NCI-H510A (cell line): ENCODE results near the gene AQP7.
"Not testable (repeated sequence)": the region's sequence is repeated elsewhere in the genome, so short reads cannot be mapped to it uniquely, and the experiment has no call there.

Experiments used
- DNase-seq: peaks from one replicate; lab custom pipeline; 2025; lab: John Stamatoyannopoulos, UW

AQP7 gene

DNA sequence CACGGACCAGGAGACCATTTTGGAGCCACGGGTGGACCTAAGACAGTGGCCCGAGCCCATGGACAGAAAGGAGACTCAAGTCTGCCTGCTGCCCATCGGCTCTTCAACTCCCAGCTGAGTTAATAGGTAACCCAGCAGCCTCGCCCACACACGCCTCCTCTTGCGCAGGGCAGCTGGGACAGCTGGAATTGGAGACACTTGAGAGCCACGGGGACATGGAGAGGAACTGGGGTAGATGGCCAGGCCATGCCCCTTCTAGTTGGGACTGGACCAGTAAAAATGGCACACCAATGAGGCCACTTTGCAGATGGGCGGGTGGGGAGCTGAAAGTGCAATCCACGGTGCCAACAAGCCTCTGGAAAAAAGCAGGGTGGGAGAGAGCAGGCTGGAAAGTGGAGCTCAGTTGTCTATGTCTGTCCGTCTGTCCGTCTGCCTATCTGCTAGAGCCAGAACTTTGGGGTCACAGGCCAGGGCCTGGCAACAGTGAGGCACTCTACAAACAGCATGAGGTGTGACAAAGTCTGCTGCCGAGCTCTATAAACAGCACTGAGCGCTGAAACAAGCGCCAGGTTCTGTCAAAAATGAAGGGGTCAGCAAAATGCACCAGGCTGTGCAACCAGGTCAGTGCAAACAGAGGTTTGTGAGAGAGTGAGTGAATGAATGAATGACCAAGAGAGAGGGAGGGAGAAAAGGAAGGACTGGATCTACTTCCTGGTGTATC, 7.0 kb downstream of the AQP7 start:
- DNase-seq = not testable (repeated sequence)

- not testable (repeated sequence) for DNase-seq
Observed at GRCh38 chr9:33393986-33394385, 8.4 kb downstream of the AQP7 start.

- no peak for DNase-seq
Observed at GRCh38 chr9:33393581-33393980, 8.8 kb downstream of the AQP7 start.

DNA sequence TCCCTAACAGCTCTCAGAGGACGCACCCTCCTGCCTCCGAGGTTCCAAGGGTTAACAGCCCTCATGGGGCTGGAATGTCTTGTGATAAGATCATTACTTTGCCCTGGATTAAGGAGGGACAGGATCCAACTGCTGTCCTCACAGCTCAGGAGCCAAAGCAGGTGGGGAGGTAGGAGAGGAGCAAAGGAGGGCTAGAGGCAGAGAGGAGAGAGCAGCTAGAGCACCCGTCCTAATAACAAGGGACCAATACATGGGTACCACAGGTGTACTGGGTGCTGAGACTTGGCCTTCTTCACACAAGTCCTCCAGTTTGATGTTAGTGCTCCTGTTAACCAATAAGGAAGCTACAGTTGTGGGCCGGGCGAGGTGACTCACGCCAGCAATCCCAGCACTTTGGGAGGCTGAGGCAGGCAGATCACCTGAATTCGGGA, 9.8 kb downstream of the AQP7 start:
- not testable (repeated sequence) for DNase-seq

DNA sequence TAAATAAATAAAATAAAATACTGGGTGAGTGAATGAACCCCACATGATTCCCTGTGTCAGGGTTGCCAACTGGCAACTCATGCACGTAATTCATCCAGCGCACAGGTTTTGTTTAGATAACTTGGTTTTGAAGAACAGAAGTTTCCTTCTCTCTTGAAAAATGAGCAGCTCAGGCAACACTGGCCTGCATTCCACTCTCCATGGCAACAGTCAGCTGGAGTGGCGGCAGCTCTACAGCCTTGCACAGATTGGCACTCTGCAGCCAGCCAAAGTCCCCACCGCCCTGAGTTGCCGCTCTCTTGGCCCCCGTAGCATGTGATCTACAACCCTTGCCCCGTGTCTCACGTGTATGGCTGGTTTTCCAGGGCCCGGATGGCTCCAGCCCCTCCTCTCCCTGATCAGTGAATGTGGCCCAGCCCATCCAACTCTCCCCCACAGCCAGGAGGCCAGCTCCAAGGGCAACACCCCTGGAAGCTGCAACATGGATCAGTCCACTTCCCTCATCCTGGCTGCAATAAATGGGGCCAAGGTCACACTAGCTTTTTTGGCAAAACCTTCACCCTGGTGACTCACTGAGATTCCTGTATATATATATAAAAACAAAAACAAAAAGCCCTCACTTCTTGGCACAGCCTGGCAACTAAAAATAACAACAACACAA, 11.1 kb downstream of the AQP7 start:
- not testable (repeated sequence) for DNase-seq

GRCh38 chr9:33388110-33388994, 14.0 kb downstream of the AQP7 start:
- no peak for DNase-seq

DNA sequence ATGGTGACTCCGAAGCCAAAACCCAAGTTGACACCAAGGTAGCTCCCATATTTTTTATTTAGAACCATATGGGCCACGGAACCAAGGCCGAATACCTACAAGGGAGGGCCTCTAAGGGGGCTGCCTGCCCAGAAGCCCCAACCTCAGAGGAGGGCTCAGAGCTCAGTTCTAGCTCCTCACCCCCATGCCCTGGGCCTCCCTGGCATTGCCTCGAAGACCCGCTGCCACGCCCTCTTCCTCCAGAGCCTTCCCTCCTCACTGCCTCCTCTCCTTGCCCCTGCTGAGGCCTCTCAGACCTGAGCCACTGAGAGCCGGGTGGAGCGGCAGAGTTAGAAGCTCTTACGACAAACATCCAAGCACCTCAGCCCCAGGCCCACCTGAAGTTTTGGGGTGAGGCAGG, 15.4 kb downstream of the AQP7 start:
- DNase-seq = not testable (repeated sequence)

- DNase-seq = not testable (repeated sequence)
Observed at GRCh38 chr9:33386641-33386996, 15.7 kb downstream of the AQP7 start.

DNA sequence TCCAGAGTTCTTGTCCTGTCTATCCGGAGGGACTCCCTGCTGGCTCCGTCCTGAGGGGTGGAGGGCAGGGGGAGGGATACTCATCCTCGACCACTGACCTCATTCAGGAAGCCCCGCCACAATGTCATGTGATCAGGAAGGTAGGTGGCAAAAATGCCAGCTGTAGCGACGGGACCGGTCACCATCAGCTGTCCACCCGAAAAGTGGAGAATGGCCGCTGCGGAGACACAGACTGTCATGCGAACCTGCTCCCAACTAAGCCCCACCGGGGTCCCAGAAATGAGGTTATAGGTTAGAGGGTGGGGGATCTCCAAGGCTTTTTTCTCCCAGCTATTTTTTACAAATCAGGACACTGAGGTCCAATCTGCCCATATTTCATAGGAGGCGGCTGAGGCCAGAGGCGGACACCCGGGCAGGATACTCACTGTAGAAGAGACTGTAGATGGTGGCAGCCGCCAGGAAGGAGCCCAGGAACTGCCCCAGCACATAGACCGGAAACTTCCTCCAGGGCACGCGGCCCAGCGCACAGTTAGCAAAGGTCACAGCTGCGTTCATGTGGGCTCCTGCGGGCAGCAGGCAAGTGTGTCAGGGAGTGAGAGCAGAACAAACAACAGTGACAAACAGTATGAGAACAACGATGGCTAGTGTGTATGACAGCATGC, 16.3 kb downstream of the AQP7 start:
- DNase-seq = not testable (repeated sequence)

- not testable (repeated sequence) for DNase-seq
Observed at GRCh38 chr9:33385536-33385935, 16.8 kb downstream of the AQP7 start.

- DNase-seq = not testable (repeated sequence)
Observed at GRCh38 chr9:33383396-33383795, 19.0 kb downstream of the AQP7 start.

- not testable (repeated sequence) for DNase-seq
Observed at GRCh38 chr9:33382397-33382796, 20.0 kb downstream of the AQP7 start.

GRCh38 chr9:33381231-33381791, 21.1 kb downstream of the AQP7 start:
- DNase-seq = no peak

GRCh38 chr9:33380390-33381094, 21.8 kb downstream of the AQP7 start:
- no peak for DNase-seq

DNA sequence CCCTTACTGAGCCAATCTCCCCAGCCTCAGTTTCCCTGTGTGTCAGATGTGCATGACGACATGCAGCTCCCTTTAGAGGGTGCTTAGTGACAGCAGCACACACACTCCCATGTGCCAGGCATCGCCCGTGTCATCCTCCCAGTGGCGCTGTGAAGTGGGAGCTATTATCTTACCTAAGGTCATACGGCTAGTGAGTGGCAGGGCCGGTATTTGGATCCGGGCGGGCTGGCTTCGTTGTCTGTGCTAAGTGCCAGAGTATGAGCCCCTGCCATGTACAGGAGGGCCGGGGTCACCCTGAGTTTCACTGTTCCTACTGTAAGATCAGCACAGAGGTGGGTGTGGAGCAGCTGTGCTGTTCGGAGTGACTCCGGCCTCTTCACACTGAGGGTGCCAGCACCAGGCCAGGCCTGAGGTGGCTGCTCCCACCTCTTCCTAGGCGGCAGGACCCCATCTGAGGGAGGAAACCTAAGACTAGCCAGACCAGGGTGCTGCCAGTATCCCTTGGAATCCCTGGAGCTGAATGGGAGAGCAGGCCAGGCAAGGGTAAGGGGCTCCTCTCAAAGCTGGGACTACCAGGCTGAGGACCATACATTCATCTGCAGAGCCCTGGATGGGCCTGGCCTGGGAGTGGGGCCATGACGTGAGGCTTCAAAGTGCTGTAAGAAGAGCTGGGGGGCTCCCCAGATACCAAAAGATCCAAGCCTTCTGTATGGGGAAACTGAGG, 22.5 kb downstream of the AQP7 start:
- no peak for DNase-seq

- DNase-seq = no peak
Observed at GRCh38 chr9:33378121-33378795, 24.1 kb downstream of the AQP7 start.

DNA sequence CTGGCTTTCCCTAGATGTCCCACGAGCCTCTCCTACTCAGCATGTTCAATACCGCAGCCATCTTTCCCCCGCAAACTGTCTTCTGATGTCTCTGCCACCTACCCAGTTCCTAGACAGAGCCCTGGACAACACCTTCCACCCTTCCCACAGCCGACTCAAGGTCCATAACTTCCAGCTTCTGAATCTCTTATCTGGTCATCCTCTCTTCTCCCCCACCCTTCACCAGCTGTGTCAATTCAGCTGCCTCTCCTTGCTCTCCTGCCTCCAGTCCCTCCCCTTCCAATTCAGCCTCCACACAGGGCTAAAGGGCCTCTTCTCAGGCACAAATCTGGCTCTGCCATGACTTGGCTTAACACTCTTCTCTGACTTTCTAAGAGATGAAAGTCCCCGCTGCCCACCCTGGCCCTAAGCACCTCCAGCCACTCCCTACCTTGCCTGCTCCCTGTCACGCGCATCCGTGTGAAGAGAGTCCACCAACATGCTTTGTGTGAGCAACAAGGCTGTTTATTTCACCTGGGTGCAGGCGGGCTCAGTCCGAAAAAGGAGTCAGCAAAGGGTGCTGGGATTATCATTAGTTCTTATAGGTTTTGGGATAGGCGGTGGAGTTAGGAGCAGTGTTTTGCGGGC, 25.2 kb downstream of the AQP7 start:
- DNase-seq = no peak

DNA sequence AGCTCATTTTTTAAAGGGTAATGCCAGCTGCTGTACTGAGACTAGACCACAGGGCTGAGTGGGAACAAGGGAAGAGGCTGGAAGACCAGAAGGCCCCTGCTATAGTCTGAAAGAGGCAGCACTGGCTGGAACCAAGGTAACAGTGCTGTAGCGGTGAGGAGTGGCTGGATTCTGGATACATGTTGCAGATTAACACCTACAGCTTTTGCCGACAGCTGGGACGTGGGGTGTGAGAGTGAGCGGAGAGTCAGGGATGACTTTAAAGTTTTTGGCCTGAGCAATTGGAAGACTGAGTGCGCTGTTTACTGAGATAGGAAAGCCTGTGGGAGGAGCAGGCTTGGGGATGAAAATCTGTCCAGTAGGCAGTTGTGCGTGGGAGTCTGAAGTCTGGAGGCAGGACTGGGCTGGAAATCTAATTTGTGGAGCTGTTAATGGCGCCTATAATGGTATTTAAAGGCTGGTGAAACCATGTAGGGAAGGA, 26.5 kb downstream of the AQP7 start:
- DNase-seq = no peak

DNA sequence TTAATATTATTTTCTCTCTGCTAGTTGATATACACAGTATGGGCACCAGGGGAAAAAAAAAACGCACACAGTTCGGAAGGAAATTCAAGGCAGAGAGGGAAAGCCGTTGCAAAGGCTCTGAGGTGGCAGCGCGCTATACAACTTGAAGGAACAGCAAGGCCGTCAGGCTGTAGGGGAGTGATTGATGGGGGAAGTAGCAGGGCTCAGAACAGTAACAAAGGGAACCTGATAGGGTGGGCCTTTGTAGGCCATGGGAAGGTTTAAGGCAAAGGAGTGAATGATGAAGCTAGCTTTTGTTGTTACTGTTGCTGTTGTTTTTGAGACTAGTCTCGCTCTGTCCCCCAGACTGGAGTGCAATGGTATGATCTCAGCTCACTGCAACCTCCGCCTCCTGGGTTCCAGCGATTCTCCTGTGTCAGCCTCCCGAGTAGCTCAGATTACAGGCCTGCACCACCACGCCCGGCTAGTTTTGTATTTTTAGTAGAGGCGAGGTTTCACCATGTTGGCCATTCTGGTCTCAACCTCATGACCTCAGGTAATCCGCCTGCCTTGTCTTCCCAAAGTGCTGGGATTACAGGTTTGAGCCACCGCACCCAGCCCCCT, 27.0 kb downstream of the AQP7 start:
- no peak for DNase-seq
